K562 (cell line): ENCODE data around the gene C1orf122.

Experiments
- CHD2 ChIP-seq: IDR thresholded peaks from 2 replicates; pipeline ENCODE4 v1.6.1; 2011; ENCODE audit warnings: low read depth, low read length
- CTCF ChIP-seq, 3 experiments: IDR thresholded peaks in 2 of 3; conservative IDR thresholded peaks in 1 of 3; 2 replicates each; pipeline ENCODE4 v1.5.1; 2011 to 2012; ENCODE audit warnings: low read length in 3 of 3, mild to moderate bottlenecking in 3 of 3, control low read depth in 2 of 3, improper control_type of control experiment in 1 of 3, inconsistent platforms in 1 of 3, low read depth in 1 of 3, mixed read lengths in 1 of 3, moderate library complexity in 1 of 3; ENCODE audit not compliant: insufficient read depth in 2 of 3
- JUN ChIP-seq, 2 experiments: sonication (generic) in 1 of 2; formaldehyde crosslinking in 1 of 2; IDR thresholded peaks; 2 replicates each; pipeline versions ENCODE4 v1.6.1 to v1.8.0; 2012 to 2022; ENCODE audit warnings: borderline replicate concordance in 2 of 2, mild to moderate bottlenecking in 2 of 2, improper control_type of control experiment in 1 of 2, low read depth in 1 of 2, low read length in 1 of 2, missing genetic modification reagents in 1 of 2
- KLF16 ChIP-seq: IDR thresholded peaks from 2 replicates; pipeline ENCODE4 v1.6.1; 2016; ENCODE audit warnings: antibody characterized with exemption
- POLR2AphosphoS5 ChIP-seq: IDR thresholded peaks from 2 replicates; pipeline ENCODE4 v1.6.1; 2011; ENCODE audit warnings: mild to moderate bottlenecking, low read depth, low read length, moderate library complexity; ENCODE audit not compliant: control insufficient read depth, insufficient read depth

- TF ChIP-seq POLR2AphosphoS5 (peak; percentile 55; the same call in 1 of the 2 replicates), CHD2 (no peak), CTCF (IDR thresholded peaks at IDR 0.05 in 2 of 3, conservative IDR thresholded peaks at IDR 0.05 in 1 of 3; ENCODE audit: insufficient read depth in 2 of 3, low read depth in 1 of 3, low read length in 3 of 3) (no peak), KLF16 (no peak), JUN (IDR thresholded peaks at IDR 0.05; ENCODE audit: borderline replicate concordance, low read depth, low read length) (no peak), JUN (CRISPR knock-in tag; IDR thresholded peaks at IDR 0.05; ENCODE audit: borderline replicate concordance) (no peak)
Observed at GRCh38 chr1:37802439-37802838, 5.2 kb upstream of the C1orf122 start.
